ENCODE measurements around the gene SPNS3.

Gene SPNS3

DNA sequence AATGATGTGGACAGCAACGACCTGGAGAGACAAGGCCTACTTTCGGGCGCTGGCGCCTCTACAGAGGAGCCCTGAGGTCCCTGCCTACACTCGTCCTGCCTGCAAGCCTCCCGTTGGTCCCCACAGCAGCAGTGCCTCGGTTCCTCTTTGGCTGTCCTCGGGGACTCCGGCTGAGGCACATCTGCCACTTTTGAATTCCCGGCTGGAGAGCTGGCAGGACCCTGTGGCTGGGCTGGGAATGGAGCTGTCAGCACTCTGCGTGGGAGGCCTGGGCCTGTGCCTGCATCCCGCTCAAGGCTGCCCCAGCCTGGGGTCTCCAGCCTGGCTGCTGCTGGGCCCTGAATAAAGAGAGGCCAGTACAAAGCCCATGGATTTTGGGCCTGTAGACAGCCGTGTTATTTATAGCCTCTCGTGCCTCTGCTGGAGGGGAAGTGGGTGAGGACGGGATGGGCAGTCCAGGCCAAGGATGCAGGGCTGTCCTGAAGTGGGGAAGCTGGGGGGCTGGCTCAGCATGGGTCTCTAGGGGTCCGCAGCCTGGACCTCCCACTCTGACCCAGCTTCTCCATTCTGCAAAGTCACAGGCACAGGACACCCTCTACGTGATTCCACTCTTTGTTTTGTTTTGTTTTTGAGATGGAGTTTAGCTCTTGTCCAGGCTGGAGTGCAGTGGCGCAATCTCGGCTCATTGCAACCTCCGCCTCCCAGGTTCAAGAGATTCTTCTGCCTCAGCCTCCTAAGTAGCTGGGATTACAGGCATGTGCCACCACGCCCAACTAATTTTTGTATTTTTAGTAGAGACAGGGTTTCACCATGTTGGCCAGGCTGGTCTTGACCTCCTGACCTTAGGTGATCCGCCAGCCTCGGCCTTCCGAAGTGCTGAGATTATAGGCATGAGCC, 54.3 kb downstream of the SPNS3 start:
- in situ Hi-C loops (cut with MboI; ENCODE audit: low sequenced_read_pairs) = no loop called here

DNA sequence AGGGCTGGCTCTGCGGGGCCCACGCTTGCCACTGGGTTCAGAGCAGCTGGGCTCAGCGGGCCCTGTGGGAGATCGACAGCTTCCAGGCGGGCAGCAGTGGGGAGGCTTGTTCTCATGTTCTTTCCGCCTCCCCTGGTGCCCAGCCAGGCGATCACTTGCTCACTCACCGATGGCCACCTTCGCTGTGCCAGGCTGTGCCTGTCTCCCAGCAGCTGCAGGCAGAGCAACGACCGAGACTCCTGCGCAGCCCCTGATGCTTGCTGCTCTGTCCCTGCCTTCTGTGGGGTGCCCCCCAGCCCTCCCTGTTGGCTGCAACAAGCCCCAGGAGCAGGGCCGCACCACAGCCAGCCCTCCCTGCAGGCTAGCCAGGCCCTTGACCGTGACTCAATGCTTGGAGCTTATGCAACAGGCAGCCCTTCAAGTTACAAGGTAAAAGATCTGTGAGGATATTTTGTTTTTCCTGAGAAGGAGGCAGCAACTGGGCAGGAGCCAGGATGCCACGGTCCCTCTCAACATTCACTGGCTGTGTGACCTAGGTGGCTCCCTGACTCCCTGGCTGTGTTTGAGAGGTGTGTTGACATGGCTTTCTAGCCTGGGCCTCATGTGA, 55.4 kb downstream of the SPNS3 start:
- in situ Hi-C loops (cut with MboI; ENCODE audit: low sequenced_read_pairs) = no loop called here

DNA sequence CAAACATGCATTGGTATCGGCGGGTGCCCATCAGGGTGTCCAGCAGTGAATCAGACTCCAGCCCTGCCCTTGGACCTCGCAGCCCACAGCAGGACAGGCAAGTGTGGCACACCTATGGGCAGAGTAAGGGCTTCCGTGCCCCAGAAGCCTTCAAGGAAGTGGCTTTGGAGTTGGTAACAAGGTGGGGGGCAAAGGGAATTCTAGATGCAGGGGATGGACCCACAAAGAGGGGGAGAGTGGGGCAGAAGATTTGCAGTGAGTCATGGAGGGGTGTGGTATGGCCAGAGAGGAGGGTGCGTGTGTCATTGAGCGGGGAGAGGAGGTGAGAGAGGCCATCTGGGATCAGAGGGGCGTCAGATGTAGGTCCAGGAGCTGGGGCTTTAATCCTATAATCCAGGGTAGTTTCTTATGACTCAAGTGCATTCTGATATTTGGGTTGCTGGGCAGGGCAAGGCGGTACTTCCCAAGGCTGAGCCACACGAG, 56.4 kb downstream of the SPNS3 start:
- in situ Hi-C loops (cut with MboI; ENCODE audit: low sequenced_read_pairs) = no loop called here

GRCh38 chr17:4490637-4491061, 56.9 kb downstream of the SPNS3 start:
- in situ Hi-C loops (cut with MboI; ENCODE audit: low sequenced_read_pairs) = no loop called here

GRCh38 chr17:4492721-4493561, 59.2 kb downstream of the SPNS3 start:
- in situ Hi-C loops (cut with MboI; ENCODE audit: low sequenced_read_pairs) = no loop called here

- in situ Hi-C loops (cut with MboI; ENCODE audit: low sequenced_read_pairs) = no loop called here
Observed at GRCh38 chr17:4497101-4497824, 63.5 kb downstream of the SPNS3 start.

GRCh38 chr17:4498461-4499397, 65.0 kb downstream of the SPNS3 start, which contains the start of gene SPNS2:
Gene SPNS2, plus strand, starts transcription at chr17:4498881. Its CDS starts 167 bp downstream, at chr17:4499048.
- in situ Hi-C loops (cut with MboI; ENCODE audit: low sequenced_read_pairs) = no loop called here

- in situ Hi-C loops (cut with MboI; ENCODE audit: low sequenced_read_pairs) = no loop called here
Observed at GRCh38 chr17:4499431-4500190, 65.9 kb downstream of the SPNS3 start.

DNA sequence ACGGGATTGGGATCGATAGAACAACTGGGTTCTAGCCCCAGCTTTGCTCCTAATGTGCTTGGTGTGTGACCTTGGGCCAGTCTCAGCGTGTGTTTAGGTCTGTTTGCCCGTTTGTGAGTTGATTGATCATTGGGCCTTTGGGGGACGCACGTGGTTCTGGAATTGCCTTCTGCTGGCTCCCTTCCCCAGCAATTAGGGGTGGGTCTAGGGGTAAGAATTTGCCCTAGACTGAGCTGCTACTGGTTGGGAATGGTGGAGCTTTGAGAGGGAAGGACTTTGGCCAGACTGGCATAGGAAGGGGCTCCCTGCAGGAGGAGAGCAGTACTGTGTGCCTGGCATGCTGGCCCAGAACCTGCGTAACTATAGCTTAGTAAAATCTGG, 66.4 kb downstream of the SPNS3 start:
- in situ Hi-C loops (cut with MboI; ENCODE audit: low sequenced_read_pairs) = no loop called here

GRCh38 chr17:4501295-4501949, 67.7 kb downstream of the SPNS3 start:
- in situ Hi-C loops (cut with MboI; ENCODE audit: low sequenced_read_pairs) = no loop called here

GRCh38 chr17:4502466-4503154, 68.9 kb downstream of the SPNS3 start:
- in situ Hi-C loops (cut with MboI; ENCODE audit: low sequenced_read_pairs) = no loop called here

- in situ Hi-C loops (cut with MboI; ENCODE audit: low sequenced_read_pairs) = no loop called here
Observed at GRCh38 chr17:4503283-4504025, 69.7 kb downstream of the SPNS3 start.

- in situ Hi-C loops (cut with MboI; ENCODE audit: low sequenced_read_pairs) = no loop called here
Observed at GRCh38 chr17:4504188-4504587, 70.4 kb downstream of the SPNS3 start.

- in situ Hi-C loops (cut with MboI; ENCODE audit: low sequenced_read_pairs) = no loop called here
Observed at GRCh38 chr17:4505187-4505586, 71.4 kb downstream of the SPNS3 start.

- in situ Hi-C loops (cut with MboI; ENCODE audit: low sequenced_read_pairs) = no loop called here
Observed at GRCh38 chr17:4506175-4506813, 72.6 kb downstream of the SPNS3 start.

DNA sequence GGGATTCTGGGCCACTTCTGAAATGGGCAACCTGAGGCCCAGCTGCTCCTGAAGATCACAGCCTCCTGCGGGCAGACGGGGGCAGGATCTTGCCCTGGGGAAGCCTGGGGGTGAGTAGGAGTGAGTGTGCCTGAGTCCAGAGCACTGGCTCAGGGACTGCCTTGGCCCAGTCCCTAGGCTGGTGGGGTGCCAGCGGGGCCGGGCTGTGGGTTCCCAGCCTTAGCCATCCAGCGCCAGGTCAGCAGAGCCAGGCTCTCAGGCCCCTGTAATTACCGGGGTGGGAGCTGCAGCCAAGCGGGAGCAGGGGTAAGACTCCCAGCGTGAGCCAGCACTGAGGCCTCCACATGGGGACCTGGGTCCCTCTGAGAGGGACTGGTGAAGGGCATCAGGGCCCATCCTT, 73.2 kb downstream of the SPNS3 start:
- in situ Hi-C loops (cut with MboI; ENCODE audit: low sequenced_read_pairs) = no loop called here
